Keratinocyte (primary cell): ENCODE results near the gene RELL2. TPM values are rescaled to one million over a fixed set of nuclear protein-coding genes. Genes with fewer than 3 reads are reported as not detected.

Source experiments
- DNase-seq: peaks from one replicate; pipeline ENCODE4 v3.0.0-alpha.2; 2011; ENCODE audit warnings: low read depth, missing footprints, low spot score
- FAIRE-seq: peaks from 2 replicates; lab custom pipeline; 2011; peaks lifted over from hg19 to GRCh38; lab: Jason Lieb, UNC
- H2AFZ ChIP-seq: 2 replicates; pipeline ENCODE4 v1.6.0; 2012; ENCODE audit warnings: low read length, control low read depth, inconsistent platforms; ENCODE audit not compliant: control insufficient read depth
- H3K27ac ChIP-seq: 2 replicates; pipeline ENCODE4 v1.5.1; 2011; ENCODE audit warnings: low read length; ENCODE audit not compliant: control insufficient read depth, insufficient read depth
- H3K27me3 ChIP-seq: 3 replicates; pipeline ENCODE4 v1.6.0; 2011; ENCODE audit warnings: low read length; ENCODE audit not compliant: control insufficient read depth, insufficient read depth; ENCODE audit errors: extremely low read depth
- H3K36me3 ChIP-seq, 2 experiments: 2 replicates in 1 of 2; 3 replicates in 1 of 2; pipeline ENCODE4 v1.5.1; 2011; ENCODE audit warnings: low read length in 2 of 2, mild to moderate bottlenecking in 1 of 2; ENCODE audit not compliant: control insufficient read depth in 2 of 2, insufficient read depth in 2 of 2; ENCODE audit errors: extremely low read depth in 1 of 2
- H3K4me1 ChIP-seq: 3 replicates; pipeline ENCODE4 v1.5.1; 2011; ENCODE audit warnings: low read length; ENCODE audit not compliant: control insufficient read depth, insufficient read depth; ENCODE audit errors: extremely low read depth
- H3K4me2 ChIP-seq: 3 replicates; pipeline ENCODE4 v1.6.0; 2011; ENCODE audit warnings: low read depth, low read length; ENCODE audit not compliant: control insufficient read depth, insufficient read depth; ENCODE audit errors: extremely low read depth
- H3K4me3 ChIP-seq, 3 experiments: fragments of 200-600 bp in 1 of 3; sonication (generic) in 1 of 3; 2 replicates in 2 of 3; 3 replicates in 1 of 3; pipeline ENCODE4 v1.5.1; 2011 to 2016; ENCODE audit warnings: low read length in 3 of 3, mild to moderate bottlenecking in 3 of 3, control low read depth in 2 of 3, inconsistent platforms in 1 of 3, low read depth in 1 of 3, mixed read lengths in 1 of 3, mixed run types in 1 of 3, moderate library complexity in 1 of 3; ENCODE audit not compliant: control insufficient read depth in 2 of 3, insufficient read depth in 2 of 3; ENCODE audit errors: extremely low read depth in 1 of 3
- H3K79me2 ChIP-seq: 2 replicates; pipeline ENCODE4 v1.6.0; 2012; ENCODE audit warnings: low read length; ENCODE audit not compliant: control insufficient read depth, insufficient read depth
- H3K9ac ChIP-seq: 3 replicates; pipeline ENCODE4 v1.6.0; 2011; ENCODE audit warnings: low read length; ENCODE audit not compliant: control insufficient read depth, insufficient read depth; ENCODE audit errors: extremely low read depth
- H3K9me1 ChIP-seq: 3 replicates; pipeline ENCODE4 v1.6.0; 2011; ENCODE audit warnings: low read length; ENCODE audit not compliant: control insufficient read depth, insufficient read depth; ENCODE audit errors: extremely low read depth
- H3K9me3 ChIP-seq: 2 replicates; pipeline ENCODE4 v1.5.1; 2012; ENCODE audit warnings: low read depth, low read length; ENCODE audit not compliant: control insufficient read depth
- H4K20me1 ChIP-seq: 3 replicates; pipeline ENCODE4 v1.6.0; 2011; ENCODE audit warnings: low read length; ENCODE audit not compliant: control insufficient read depth, insufficient read depth; ENCODE audit errors: extremely low read depth
- EZH2 ChIP-seq: IDR thresholded peaks from one replicate; pipeline ENCODE4 v1.6.1; 2012; ENCODE audit warnings: inconsistent platforms, mild to moderate bottlenecking, low read length, moderate library complexity
- dilution Hi-C: fragments of 300-500 bp; cut with MboI; formaldehyde crosslinking; loops from one replicate; pipeline ENCODE4 v1.7.0; 2020; ENCODE audit warnings: low sequenced_read_pairs; ENCODE audit not compliant: extremely low pct_ligation_motif_present
- polyA plus RNA-seq, 5 experiments: library from polyadenylated mRNA; depleted of rRNA in 3 of 5; stranded (reverse) in 3 of 5; stranded (forward) in 1 of 5; unstranded in 1 of 5; fragments of >200 nt; gene quantifications; 1 replicate in 1 of 5; 2 replicates in 3 of 5; 3 replicates in 1 of 5; pipeline versions ENCODE4 v1.2.1 to v1.2.3, GENCODE V29; 2011 to 2012; ENCODE audit warnings: missing spikeins in 2 of 5, low read depth in 1 of 5, low replicate concordance in 1 of 5
- TF ChIP-seq, protein P1 (sequence below), 3 experiments: IDR thresholded peaks in 1 of 3; conservative IDR thresholded peaks in 1 of 3; optimal IDR thresholded peaks in 1 of 3; 2 replicates in 2 of 3; 3 replicates in 1 of 3; pipeline versions ENCODE3 to v1.5.1; 2011; ENCODE audit warnings: low read length in 3 of 3, mild to moderate bottlenecking in 3 of 3, moderate library complexity in 2 of 3, control low read depth in 1 of 3, inconsistent platforms in 1 of 3; ENCODE audit not compliant: insufficient read depth in 2 of 3; ENCODE audit errors: extremely low read depth in 1 of 3

The RELL2 gene
- polyA plus RNA-seq, 1 donor (not counting 4 experiments of a cell fraction or from before 2014, with no cell fraction given) = 8.9 TPM

DNA sequence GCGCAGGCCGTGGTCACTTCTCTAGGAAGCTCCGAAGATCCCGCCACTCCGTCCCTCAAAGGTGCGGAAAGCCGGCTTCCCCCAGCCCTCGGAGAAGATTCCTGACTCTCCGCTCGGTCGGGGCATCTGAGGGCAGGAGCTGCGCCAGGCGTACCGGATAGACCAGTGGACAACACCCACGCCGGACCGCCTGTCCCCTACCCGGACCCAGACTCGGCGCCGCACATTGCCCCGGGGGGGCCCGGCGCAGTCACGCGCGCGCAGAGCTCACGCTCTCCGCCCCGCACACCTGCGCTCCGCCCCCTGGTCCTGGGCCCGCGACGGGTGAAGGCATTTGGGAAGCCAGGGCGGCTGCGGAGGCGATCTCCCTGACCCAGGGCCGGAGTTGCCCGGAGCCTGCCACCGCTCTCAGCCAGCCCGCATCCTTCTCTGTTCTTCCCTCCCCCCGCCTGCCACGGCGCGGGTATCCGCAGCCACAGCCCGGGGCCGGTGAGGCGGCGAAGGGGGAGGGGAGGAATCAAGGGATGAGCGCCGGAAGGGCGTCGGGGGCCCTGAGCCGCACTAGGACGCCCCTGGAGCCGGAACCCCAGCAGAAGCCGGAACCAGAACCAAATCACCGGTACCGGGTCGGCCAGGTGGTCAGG, 448 bp downstream of the RELL2 start:
- peaks cover 4 to 13% of the 10 kb centered on the region in 2 experiments for H3K36me3 ChIP-seq
- dilution Hi-C loops = no loop called here
- peak overlapping the region; percentile 90 for H2AFZ ChIP-seq
- DNase-seq = no peak
- peaks cover 2% of the 10 kb centered on the region for H3K9me1 ChIP-seq
- peaks cover 40% of the 10 kb centered on the region for H3K79me2 ChIP-seq
- H3K9ac ChIP-seq = peak overlapping the region; percentile 93
- no peak for TF ChIP-seq EZH2
- TF ChIP-seq, protein P1, sequence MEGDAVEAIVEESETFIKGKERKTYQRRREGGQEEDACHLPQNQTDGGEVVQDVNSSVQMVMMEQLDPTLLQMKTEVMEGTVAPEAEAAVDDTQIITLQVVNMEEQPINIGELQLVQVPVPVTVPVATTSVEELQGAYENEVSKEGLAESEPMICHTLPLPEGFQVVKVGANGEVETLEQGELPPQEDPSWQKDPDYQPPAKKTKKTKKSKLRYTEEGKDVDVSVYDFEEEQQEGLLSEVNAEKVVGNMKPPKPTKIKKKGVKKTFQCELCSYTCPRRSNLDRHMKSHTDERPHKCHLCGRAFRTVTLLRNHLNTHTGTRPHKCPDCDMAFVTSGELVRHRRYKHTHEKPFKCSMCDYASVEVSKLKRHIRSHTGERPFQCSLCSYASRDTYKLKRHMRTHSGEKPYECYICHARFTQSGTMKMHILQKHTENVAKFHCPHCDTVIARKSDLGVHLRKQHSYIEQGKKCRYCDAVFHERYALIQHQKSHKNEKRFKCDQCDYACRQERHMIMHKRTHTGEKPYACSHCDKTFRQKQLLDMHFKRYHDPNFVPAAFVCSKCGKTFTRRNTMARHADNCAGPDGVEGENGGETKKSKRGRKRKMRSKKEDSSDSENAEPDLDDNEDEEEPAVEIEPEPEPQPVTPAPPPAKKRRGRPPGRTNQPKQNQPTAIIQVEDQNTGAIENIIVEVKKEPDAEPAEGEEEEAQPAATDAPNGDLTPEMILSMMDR (optimal IDR thresholded peaks at IDR 0.05 in 1 of 3, IDR thresholded peaks at IDR 0.05 in 1 of 3, conservative IDR thresholded peaks at IDR 0.05 in 1 of 3; ENCODE audit: extremely low read depth in 1 of 3, insufficient read depth in 2 of 3, low read length in 3 of 3) = no peak
- FAIRE-seq = no peak
- H3K9me3 ChIP-seq = no peaks in the 10 kb centered on the region
- peak overlapping the region; percentile 87 for H3K27ac ChIP-seq
- peak overlapping the region; percentile 84 to 97 (median 87) for H3K4me3 ChIP-seq
- peak overlapping the region; percentile 100 for H3K4me2 ChIP-seq
- peaks cover 7% of the 10 kb centered on the region for H4K20me1 ChIP-seq
- peaks cover 25% of the 10 kb centered on the region for H3K4me1 ChIP-seq
- no peaks in the 10 kb centered on the region for H3K27me3 ChIP-seq

DNA sequence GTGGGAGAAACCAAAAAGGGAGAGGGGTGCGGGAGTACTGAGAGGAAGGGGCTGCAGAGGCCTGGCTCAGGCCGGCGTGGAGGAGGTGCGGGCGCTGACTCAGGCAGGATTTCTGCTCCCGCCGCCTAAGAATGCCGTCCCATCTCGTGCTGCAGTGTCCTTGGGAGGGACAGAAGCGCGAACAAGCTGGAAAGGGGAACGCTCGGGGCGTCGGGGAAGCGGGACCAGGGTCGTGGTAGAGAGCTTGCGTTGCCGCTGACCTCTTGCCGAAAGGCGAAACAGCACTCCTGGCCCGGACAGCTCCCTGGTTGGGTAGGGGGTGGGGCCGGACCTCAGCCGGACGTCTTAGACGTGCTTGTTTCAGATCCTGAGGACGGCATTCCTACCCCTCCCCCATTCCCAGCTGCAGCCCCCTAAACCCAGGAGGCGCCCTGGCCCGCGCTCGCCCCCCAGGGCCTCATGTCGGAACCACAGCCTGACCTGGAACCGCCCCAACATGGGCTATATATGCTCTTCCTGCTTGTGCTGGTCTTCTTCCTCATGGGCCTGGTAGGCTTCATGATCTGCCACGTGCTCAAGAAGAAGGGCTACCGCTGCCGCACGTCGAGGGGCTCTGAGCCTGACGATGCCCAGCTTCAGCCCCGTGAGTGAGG, 1.1 kb downstream of the RELL2 start:
- Histone ChIP-seq H3K9me1 (peaks cover 2% of the 10 kb centered on the region), H3K27ac (peak overlapping the region; percentile 87), H3K36me3 (peaks cover 5 to 10% of the 10 kb centered on the region in 2 experiments), H4K20me1 (peaks cover 3% of the 10 kb centered on the region), H3K9ac (peak overlapping the region; percentile 93), H3K9me3 (no peaks in the 10 kb centered on the region), H3K4me2 (peak overlapping the region; percentile 100), H3K27me3 (no peaks in the 10 kb centered on the region), H3K4me1 (peaks cover 26% of the 10 kb centered on the region), H3K4me3 (peak overlapping the region; percentile 84 to 97 (median 87)), H3K79me2 (peaks cover 33% of the 10 kb centered on the region), H2AFZ (peak overlapping the region; percentile 90)
- TF ChIP-seq, protein P1 (optimal IDR thresholded peaks at IDR 0.05 in 1 of 3, IDR thresholded peaks at IDR 0.05 in 1 of 3, conservative IDR thresholded peaks at IDR 0.05 in 1 of 3; ENCODE audit: extremely low read depth in 1 of 3, insufficient read depth in 2 of 3, low read length in 3 of 3) = peak; percentile 24 to 36 (median 28)
- TF ChIP-seq EZH2 = no peak
- DNase-seq (no peak), FAIRE-seq (no peak)
- dilution Hi-C loops = no loop called here
